ENCODE measurements around the gene RPL14.
"Not testable (repeated sequence)": the region's sequence is repeated elsewhere in the genome, so short reads cannot be mapped to it uniquely, and the experiment has no call there.

RPL14 gene

DNA sequence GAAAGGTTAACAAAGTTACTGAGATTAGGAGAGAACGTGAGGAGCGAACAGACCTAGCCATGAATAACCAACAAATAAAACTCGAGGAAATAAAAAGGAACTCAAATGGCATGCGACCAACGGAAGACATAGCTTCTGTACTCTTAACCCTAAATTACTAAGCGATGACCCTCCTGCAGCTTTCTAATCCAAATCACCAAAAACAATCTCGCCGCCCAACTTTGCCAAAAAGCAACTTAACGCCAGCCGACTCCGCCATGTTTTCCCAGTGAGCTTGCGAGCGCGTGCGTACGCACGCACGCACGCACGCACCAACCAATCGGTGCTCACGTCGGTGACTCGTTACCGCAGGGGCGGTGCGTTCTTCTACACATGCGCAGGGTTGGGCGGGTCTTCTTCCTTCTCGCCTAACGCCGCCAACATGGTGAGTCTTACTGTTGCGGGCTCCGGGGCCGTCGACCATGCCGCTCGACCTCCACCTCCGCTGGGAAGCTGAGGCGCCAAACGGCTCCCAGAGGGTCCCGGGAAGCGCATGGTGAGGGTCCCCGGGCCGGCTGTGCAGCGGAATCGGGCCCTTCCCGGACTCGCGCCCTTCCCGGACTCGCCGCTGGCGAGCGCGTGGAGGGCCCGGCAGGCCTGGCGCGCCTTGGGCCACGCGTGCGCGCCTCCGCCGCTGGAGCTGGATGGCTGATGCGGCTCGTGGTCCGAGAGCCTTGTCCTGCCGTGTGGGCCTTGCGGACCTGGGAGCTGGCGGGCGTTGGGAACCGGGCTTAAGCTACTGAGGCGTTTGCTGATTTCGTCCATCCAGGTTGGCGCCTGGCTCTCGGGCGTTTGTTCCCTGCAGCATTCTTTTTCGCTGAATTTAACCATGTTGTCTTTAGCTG lies at the start of gene RPL14:
Gene RPL14, plus strand, starts transcription at position 400 of the 884 bp plus-strand sequence. Its CDS starts 133 bp downstream, at position 533.
- peak; percentile 92 for DNase-seq

DNA sequence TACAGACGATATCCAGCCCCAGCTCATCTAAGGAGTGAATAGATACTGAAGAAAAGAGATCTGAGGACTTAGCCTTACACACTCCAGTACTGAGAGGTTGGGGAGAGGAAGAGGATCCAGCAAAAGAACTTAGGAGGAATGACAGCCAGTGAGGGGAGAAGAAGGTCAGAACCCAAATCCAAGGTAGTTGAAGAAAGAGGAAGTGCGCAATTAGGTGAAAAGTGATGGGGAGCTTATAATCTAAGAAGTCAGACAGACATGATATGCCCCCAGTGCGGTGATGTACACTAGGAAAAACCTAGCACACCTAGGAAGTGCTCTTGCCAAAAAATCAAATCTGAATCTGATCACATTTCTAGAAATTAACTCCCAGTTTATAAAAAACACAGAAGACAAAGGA lies 49.5 kb upstream of the RPL14 start:
- DNase-seq = no peak

DNA sequence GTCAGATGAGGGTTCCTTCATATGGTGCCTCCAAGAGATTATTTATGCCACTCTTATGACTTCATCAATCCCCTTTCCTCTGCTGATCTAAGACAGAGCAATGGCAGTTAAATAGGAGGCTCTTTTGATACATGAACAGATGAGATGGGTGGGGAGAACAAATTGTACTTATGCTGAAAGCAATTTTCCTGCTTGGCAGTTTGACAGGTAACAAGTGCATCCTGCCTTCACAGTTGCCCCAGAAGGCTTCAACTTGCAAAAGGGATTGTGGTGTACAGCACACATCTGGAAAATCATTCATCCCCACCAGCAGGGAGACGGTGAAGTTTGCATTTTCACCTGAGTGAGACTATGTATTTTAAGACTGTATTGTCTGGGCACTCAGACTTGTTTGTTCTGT lies 42.9 kb upstream of the RPL14 start:
- DNase-seq = no peak

DNA sequence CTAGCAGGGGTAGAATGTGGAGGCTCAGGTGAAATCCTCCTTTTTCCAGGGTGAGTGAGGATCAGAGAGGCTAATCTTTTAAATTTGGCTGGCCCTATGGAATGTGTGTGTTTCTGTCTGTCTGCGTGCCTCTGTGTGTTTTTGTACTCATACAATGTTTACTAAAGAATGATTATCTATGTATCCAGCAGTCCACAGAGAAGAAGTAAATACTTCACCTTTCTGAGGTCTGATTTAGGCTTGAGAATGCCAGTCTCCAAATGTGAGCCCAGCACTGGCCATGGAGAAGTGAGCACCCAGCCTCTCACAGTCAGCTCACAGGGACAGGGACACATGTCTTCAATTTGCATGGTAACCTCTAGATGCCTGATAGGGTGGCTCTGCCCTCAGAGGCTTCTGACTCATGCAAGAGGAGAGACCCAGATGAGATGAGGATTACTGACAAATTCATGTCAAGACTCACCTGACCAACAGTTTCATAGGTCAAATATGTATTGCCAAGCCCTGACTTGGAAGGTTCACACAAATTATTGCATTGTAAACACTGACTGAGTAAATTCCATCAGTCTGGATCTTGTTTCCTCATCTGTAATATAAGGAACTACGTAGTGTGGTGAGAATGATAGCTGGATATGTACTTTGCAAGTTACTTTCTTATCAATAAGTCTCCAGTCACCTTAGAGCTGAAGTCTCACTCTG lies 39.1 kb upstream of the RPL14 start:
- DNase-seq = peak; percentile 7

DNA sequence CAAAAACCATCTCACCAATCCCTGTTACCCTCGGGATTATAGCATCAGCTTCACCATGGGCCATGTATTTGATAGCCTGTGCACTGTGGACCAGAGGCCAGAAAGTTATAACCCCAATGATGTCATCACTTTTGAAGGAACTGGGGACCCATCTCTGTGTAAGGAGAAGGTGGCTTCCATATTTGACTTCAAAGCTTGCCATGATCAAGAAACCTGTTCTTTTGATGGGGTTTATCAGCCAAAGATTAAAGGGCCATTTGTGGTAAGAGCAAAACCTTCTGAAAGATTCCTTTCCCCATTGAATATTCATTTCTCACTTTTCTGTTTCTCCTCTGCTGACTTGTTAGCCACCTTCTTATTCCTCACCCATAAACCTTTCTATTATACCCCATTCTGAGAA lies 34.3 kb upstream of the RPL14 start:
- DNase-seq = no peak

DNA sequence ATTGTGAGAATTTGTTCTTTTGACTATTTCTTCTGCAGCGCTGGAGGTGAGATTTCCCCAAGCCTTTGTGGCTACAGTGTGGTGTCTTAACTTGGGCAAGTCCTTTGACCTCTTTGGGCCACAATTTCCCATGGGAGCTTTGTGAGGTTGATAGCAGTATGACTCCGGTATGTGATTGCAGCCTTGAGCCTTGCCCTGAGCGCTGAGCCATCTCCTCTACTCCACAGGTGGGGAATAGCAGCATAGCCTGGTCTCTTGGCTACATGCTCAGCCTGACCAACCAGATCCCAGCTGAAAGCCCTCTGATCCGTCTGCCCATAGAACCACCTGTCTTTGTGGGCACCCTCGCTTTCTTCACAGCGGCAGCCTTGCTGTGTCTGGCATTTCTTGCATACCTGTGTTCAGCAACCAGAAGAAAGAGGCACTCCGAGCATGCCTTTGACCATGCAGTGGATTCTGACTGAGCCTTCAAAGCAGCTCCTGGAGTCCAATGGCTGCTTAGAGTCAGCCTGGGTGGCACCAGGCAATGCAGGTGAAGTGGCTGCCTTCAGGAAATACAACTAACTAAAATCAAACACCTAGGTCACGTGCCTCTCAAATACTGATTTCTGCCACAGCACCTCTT lies 30.0 kb upstream of the RPL14 start:
- no peak for DNase-seq

DNA sequence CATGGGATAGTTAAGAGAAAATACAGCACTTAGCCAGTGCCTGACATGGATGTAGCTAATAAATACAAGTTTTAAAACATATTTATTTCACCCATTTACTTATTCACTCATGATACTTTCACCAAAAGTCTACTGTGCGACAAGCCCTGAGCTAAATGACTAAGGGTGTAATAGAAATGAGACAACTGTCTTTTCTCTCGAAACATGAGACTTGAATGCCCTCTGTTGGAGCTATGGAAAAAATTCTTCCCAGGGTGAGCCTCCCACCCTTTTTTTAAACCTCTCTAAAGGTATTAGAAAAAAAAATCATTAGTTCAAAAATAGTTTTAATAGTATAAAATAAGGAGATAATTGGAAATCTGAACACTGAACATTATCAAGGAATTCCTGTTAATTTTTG lies 24.3 kb upstream of the RPL14 start:
- DNase-seq = peak; percentile 3

DNA sequence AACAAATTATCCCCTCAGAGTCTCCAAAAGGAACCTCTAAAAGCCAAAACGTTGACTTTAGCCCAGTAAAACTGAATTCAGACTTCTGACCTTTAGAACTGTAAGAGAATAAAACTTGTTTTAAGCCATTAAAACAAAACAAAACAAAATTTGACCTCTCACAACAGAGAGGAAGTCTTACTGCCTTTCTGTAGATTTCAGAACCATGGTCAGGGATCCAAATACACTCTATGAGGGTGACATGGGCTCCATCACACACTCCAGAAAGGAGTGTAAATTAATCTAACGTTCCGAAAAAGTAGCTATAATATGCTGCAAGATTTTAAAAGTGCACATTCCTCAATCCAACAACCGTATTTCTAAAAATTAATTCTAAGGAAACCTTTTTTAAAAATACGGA lies 19.2 kb upstream of the RPL14 start:
- no peak for DNase-seq

DNA sequence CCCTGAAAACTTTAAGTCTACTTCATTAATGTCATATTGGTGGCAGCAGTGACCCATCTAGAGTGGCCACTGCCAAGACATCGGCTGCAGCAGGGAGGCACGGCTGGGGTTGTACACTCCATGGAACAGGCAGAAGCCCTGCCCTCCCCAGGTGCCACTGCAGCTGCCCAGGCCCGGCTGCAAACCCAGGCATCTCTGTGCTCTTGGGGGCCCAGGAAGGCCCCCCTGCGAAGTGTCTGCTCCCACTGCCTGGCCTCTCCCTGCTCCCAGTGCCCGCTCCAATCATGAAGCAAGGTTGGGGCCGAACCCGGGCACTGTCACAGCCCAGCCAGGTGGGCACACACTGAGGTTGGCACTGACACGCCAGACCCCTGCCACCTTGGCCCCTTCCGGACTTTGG lies 12.1 kb upstream of the RPL14 start:
- DNase-seq = no peak

DNA sequence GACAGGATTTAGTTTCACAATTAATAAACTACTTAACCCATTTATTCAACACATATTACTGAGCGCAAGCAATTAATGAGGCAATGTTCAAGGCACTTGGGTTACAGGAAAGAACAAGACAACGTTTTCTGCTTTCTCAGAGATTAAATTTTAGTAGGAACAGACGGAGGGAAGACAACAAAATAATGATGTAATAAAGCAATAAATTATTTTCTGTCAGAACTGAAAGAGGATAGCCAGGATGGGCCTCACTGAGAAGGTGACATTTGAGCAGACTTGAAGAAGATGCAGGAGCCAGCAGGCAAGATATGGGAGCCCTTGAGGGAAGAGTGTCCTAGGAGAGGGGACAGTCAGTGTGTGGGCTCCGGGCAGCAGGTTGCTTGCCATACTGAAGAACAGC lies 11.3 kb upstream of the RPL14 start:
- no peak for DNase-seq

DNA sequence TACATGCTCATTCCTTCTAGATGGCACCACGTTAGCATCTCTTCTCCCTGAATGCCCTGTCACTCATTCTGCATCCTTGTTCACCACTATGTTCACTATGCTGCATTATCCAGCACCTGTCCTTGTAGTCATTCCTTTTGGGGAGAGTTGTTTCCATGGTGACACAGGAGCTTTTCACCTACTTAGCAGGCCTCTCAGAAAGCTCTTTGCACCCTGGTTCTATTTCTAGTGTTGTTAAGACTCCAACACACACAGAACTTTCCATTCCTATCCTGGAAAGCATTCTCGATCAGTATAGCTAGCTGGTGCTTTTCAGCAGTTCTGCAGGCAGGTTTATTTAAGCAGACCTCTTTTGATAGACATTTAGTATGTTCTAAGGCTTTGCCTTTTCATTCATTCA lies 6.7 kb upstream of the RPL14 start:
- no peak for DNase-seq

DNA sequence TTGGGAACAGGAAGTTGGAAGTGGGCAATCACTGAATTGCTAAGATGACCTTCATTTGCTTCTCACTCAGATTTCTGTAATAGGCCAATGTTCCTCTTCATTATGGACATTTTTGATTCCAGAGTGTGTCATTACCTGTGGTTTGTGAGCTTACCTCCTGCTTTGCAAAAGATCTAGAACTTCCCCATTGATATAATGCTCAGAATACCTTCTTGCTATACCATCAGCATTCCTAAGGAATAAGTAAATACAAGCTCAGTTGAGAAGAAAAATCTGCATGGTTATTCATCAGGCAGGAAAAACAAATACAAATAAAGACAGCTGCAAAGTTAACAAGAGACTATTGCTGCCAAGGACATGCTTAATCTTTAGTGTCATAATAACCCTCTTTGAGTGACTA lies 5.6 kb upstream of the RPL14 start:
- no peak for DNase-seq

DNA sequence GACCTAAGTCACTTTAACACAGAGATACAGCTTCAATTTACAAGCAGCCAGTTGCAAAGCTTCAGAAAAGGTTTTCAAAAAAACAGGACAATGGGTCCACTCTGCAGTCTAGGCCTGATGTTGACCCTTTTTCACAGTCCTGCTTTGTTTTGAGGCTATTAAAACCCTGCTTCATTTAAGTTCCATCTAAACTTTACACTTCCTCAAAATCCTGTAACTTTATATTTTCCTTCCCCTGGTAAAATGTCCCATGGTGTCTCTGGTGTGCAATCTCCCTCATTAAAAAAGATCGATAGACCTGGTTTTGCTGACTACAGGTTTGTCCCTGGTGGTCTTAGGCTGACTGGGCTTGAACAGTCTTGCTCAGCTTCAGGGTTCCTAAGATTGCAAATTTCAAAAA lies 5.1 kb upstream of the RPL14 start:
- DNase-seq = no peak

DNA sequence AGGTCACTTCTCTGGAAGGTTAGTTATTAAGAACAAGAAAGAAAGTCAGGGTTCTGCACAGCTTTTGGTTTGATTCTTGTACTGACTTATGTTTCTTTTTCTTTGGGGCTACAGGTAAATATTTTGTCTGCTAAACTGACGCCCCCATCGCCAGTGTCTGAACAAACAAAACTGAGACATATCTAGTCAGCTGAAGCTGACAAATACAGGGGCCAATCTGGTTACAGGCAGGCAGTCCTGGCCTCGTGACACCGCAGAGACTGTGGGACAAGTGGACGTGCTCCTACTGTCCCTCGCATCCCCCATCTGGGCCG lies 4.6 kb upstream of the RPL14 start:
- DNase-seq = peak; percentile 25

DNA sequence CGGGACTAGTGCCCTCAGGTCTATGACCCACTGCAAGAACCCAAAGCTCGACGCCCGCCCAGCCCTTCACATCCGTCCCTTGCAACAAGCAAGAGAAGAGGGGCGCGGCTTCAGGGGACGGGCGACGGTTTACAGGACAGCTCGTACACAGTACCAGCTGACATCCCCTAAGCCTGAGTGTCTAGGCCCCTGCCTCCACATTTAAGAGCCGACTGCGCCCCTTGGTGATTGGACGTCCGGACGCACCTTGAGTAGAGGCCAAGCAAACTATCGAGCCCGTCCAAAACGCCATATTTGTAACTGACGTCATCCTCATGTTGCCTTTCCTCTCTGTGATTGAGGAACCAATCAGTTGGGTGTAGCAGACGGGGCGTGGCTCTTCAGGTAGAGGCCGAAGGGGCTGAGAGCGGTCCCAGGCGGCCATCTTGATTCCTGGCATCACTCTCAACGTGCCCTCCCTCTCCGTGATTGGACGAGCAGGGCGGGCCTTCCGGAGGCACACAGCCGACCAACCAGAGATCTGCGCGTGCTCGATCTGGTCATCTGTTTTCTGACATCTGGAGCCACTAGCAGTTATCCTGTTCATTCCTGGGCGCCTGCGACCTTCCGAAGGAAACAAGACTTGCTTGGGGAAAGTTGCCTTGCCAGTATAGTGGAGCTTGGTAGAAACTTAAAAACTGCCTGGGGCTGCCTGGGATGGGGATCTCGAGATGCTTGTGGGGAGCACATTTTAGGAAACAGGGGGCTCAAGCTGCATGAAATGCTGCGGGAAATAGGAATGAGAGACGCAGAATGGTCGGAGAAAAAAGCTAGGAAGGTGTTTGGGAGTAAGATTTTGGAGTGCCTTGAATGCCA lies 4.0 kb upstream of the RPL14 start:
- peak; percentile 96 for DNase-seq

DNA sequence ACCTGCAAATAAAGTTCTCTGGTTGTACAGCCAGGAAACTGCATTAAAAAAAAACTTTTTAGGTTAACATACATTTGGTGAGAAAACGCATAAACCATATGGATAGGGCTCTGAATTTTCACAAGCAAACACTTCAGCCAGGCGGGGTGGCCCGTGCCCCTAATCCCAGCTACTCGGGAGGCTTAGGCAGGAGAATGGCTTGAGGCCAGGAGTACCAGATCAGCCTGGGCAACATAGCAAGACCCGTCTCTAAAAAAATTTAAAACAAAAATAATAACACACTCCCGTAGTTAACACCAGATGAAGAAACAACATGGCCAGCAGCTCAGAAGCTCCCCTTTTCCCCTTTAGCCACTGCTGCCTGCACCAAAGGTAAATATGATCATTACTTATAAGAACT lies 3.2 kb upstream of the RPL14 start:
- DNase-seq = no peak

DNA sequence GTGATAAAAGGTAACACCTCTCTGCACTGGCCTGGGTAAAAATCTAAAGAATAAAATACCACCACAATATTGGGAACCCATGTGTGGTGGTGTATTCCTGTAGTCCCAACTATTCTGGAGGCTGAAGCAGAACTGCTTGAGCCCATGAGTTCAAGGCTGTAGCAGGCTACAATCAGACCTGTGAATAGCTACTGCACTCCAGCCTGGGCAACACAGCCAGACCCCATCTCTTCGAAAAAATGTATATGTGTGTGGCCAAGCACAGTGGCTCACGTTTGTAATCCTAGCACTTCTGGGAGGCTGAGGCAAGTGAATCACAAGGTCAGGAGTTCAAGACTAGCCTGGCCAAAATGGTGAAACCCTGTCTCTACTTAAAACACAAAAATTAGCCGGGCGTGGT lies 1.8 kb upstream of the RPL14 start:
- no peak for DNase-seq

DNA sequence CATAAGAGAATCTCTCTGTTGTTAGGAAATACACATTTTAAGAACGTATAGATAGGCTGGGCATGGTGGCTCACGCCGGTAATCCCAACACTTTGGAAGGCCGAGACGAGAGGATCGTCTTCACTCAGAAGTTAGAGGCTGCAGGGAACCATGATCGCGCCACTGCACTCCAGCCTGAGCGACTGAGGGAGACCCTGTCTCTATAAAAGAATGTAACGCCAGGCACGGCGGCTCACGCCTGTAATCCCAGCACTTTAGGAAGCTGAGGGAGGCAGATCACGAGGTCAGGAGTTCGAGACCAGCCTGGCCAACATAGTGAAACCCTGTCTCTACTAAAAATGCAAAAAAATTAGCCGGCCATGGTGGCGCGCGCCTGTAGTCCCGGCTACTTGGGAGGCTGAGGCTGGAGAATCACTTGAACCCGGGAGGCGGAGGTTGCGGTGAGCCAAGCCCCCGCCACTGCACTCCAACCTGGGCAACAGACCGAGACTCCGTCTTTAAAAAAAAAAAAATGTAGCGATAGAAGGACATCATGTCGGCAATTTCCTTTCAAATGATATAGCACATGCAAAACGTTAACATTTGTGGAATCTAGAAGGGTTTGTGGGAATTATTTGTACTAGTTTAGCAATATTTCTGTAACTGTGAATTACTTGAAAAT lies 730 bp upstream of the RPL14 start:
- DNase-seq = peak; percentile 31

DNA sequence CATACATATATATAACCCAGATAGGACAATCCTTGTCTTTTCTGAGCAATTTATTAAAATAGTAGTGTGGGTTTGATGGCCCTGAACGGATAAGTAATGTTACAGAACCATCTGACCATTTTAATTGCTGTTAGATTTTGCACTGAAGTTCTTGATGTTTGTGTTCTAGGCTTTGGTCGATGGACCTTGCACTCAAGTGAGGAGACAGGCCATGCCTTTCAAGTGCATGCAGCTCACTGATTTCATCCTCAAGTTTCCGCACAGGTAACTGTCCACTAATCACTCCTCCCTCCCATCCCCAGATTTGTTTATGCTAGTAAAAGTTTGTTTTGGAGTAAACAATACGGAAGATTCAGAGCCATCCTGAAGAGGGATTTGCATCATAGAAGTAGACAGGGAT lies 1.3 kb downstream of the RPL14 start:
- no peak for DNase-seq

DNA sequence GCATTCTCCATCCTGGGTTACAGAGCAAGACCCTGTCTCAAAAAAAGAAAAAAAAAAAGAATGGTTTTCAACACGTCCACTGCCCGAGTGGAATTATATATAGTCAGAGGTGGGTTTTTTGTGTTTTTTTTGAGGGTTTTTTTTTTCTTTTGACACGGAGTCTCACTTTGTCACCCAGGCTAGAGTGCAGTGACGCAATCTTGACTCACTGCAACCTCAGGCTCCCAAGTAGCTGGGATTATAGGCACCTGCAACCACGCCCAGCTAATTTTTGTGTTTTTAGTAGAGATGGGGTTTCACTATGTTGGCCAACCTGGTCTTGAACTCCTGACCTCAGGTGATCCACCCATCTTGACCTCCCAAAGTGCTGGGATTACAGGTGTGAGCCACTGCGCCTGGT lies 3.3 kb downstream of the RPL14 start:
- not testable (repeated sequence) for DNase-seq

DNA sequence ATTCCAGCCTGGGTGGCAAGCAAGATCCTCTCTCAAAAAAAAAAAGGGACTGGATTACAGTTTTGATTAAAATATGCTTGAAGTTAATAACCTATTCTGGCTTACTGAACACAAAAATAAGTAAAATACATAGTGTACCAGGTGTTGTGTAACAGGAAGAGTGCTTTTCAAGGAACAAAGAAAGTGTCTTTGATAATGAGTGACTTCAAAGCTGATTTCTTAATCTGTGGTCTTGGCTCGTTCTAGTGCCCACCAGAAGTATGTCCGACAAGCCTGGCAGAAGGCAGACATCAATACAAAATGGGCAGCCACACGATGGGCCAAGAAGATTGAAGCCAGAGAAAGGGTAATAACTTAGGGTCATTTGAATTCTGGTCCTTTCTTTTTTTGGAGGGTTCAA lies 4.0 kb downstream of the RPL14 start:
- DNase-seq = no peak

DNA sequence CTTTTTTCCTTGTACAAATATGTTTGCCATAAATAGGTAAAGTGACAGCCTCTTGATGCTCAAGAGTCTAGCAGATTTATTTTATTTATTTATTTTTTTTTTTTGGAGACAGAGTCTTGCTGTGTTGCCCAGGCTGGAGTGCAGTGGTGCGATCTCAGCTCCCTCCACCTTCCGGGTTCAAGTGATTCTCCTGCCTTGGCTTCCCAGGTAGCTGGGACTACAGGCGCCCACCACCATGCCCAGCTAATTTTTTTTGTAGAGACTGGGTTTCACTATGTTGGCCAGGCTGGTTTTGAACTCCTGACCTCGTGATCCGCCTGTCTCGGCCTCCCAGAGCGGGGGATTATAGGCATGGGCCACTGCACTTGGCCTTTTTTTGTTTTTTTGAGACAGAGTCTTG lies 5.7 kb downstream of the RPL14 start:
- not testable (repeated sequence) for DNase-seq

DNA sequence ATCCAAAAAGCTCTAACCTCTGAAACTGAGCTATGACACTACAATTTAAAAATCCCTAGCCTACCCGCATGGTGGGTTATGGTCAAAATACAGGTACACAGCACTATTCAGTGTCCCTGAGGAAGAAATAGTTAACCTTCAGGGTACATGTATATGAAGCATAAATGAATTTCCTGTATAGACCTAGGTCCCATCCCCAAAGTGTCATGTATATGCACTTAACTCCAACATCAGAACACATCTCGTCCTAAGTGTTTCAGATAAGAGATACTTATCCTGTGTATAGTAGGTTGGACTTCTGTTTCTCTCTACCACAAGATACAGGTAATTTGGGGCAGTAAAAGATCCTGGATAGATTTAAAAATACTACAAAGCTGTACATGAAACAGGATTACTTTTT lies 6.4 kb downstream of the RPL14 start:
- DNase-seq = no peak

All from DMS53 (cell line).